PC-9 (cell line): ENCODE measurements around the gene REEP5. TPM values are rescaled to one million over a fixed set of nuclear protein-coding genes. Genes with fewer than 3 reads are reported as not detected.

Experiments used
- BruUV-seq: library from RNA; stranded (reverse); fragments of 400-500 nt; replicated peaks from 2 replicates; lab custom pipeline; 2021; lab: Mats Ljungman, UMichigan
- CTCF ChIA-PET: fragments of 300-600 bp; sonication (Branson Sonifier 250); formaldehyde crosslinking; loops from one replicate; lab custom pipeline; 2022; ENCODE audit warnings: antibody characterized with exemption; lab: Charles Lee
- POLR2A ChIA-PET: fragments of 300-600 bp; sonication (Branson Sonifier 250); formaldehyde crosslinking; loops from one replicate; lab custom pipeline; 2022; ENCODE audit warnings: antibody characterized with exemption; ENCODE audit not compliant: unreplicated experiment; lab: Charles Lee
- DNase-seq, 2 experiments: peaks; one replicate each; pipeline versions ENCODE4 v3.0.0 to v3.0.0-alpha.2; 2015 to 2022; ENCODE audit warnings: mixed read lengths in 1 of 2
- H2AFZ ChIP-seq: fragments of 200-600 bp; sonication (generic); 2 replicates; pipeline ENCODE4 v1.8.1; 2017; ENCODE audit warnings: antibody characterized with exemption
- H3F3A ChIP-seq: fragments of 200-600 bp; sonication (generic); 2 replicates; pipeline ENCODE4 v1.8.1; 2017; ENCODE audit warnings: antibody characterized with exemption, mild to moderate bottlenecking, low read depth; ENCODE audit not compliant: insufficient read depth
- H3K27ac ChIP-seq: fragments of 200-600 bp; sonication (generic); 2 replicates; pipeline ENCODE4 v1.6.1; 2016; ENCODE audit warnings: mixed run types
- H3K27me3 ChIP-seq: fragments of 200-600 bp; sonication (generic); 2 replicates; pipeline ENCODE4 v1.6.1; 2016; ENCODE audit warnings: low read depth, mixed run types; ENCODE audit not compliant: insufficient read depth
- H3K36me3 ChIP-seq: fragments of 200-600 bp; sonication (generic); 2 replicates; pipeline ENCODE4 v1.6.1; 2016; ENCODE audit warnings: low read depth, mixed run types
- H3K4me1 ChIP-seq: fragments of 200-600 bp; sonication (generic); replicated peaks from 2 replicates; pipeline ENCODE4 v1.6.1; 2016; ENCODE audit warnings: mixed run types; ENCODE audit not compliant: insufficient read depth
- H3K4me2 ChIP-seq: fragments of 200-600 bp; sonication (generic); 2 replicates; pipeline ENCODE4 v1.6.1; 2017; ENCODE audit warnings: mixed run types
- H3K4me3 ChIP-seq: fragments of 200-600 bp; sonication (generic); 2 replicates; pipeline ENCODE4 v1.6.1; 2016; ENCODE audit warnings: mixed run types
- H3K79me2 ChIP-seq: fragments of 200-600 bp; sonication (generic); 2 replicates; pipeline ENCODE4 v1.6.1; 2017; ENCODE audit warnings: low read depth, mixed run types
- H3K9me2 ChIP-seq: fragments of 200-600 bp; sonication (generic); 2 replicates; pipeline ENCODE4 v1.8.1; 2017; ENCODE audit warnings: mild to moderate bottlenecking; ENCODE audit not compliant: insufficient read depth
- H3K9me3 ChIP-seq: fragments of 200-600 bp; sonication (generic); 2 replicates; pipeline ENCODE4 v1.8.1; 2016; ENCODE audit warnings: low read depth; ENCODE audit not compliant: insufficient read depth
- H4K20me1 ChIP-seq: fragments of 200-600 bp; sonication (generic); 2 replicates; pipeline ENCODE4 v1.8.1; 2017; ENCODE audit not compliant: insufficient read depth
- EZH2 ChIP-seq: fragments of 200-600 bp; sonication (generic); IDR thresholded peaks from 2 replicates; pipeline ENCODE4 v1.8.0; 2017; ENCODE audit warnings: antibody characterized with exemption, low read depth
- intact Hi-C: fragments of 100-400 bp; cut with micrococcal nuclease; formaldehyde crosslinking; loops from one replicate; pipeline ENCODE4 v1.10.0; 2022; ENCODE audit not compliant: unreplicated experiment
- total RNA-seq: library from RNA; stranded (reverse); gene quantifications from 2 replicates; pipeline ENCODE4 v1.2.3, GENCODE V29; 2021
- TF ChIP-seq, protein P1 (sequence below): fragments of 200-600 bp; sonication (generic); conservative IDR thresholded peaks from 2 replicates; pipeline ENCODE4 v1.6.1; 2017; ENCODE audit warnings: mixed run types, antibody characterized with exemption, mild to moderate bottlenecking, moderate library complexity

Gene REEP5
- total RNA-seq, 1 experiment from 2014 or later, result 45.2 TPM

DNA sequence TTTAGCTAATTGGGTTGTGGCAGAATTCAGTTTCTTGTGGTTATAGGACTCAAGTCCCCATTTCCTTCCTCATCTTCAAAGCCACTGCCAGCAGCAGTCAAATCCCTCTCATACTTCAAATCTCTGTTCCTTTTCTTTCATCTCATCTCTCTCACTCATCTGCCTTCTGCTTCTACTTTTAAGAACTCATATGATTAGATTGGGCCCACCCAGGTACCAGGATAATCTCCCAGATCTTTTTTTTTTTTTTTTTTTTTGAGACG, 8.0 kb upstream of the REEP5 start:
- H2AFZ ChIP-seq, result no peak overlapping the region
- ChIA-PET CTCF (no interaction called here), POLR2A (no interaction called here)
- H3K27me3 ChIP-seq, result no peaks in the 10 kb centered on the region
- no TSS peak for BruUV-seq
- H3K9me3 ChIP-seq, result no peaks in the 10 kb centered on the region
- TF ChIP-seq EZH2, result no peak
- TF ChIP-seq, protein P1, sequence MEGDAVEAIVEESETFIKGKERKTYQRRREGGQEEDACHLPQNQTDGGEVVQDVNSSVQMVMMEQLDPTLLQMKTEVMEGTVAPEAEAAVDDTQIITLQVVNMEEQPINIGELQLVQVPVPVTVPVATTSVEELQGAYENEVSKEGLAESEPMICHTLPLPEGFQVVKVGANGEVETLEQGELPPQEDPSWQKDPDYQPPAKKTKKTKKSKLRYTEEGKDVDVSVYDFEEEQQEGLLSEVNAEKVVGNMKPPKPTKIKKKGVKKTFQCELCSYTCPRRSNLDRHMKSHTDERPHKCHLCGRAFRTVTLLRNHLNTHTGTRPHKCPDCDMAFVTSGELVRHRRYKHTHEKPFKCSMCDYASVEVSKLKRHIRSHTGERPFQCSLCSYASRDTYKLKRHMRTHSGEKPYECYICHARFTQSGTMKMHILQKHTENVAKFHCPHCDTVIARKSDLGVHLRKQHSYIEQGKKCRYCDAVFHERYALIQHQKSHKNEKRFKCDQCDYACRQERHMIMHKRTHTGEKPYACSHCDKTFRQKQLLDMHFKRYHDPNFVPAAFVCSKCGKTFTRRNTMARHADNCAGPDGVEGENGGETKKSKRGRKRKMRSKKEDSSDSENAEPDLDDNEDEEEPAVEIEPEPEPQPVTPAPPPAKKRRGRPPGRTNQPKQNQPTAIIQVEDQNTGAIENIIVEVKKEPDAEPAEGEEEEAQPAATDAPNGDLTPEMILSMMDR, result no peak
- intact Hi-C loops, result no loop called here
- H3K79me2 ChIP-seq, result no peaks in the 10 kb centered on the region
- H3K4me2 ChIP-seq, result no peak overlapping the region
- peaks cover 3% of the 10 kb centered on the region; the same call in 1 of the 2 replicates for H3F3A ChIP-seq
- no peaks in the 10 kb centered on the region for H3K9me2 ChIP-seq
- H4K20me1 ChIP-seq, result no peaks in the 10 kb centered on the region
- DNase-seq, result no peak
- no peak overlapping the region for H3K27ac ChIP-seq
- no peak overlapping the region for H3K4me3 ChIP-seq
- no peaks in the 10 kb centered on the region for H3K36me3 ChIP-seq
- H3K4me1 ChIP-seq, result 0 out of 2 replicates have a peak, but pooled peaks cover 5% of the 10 kb centered on the region

DNA sequence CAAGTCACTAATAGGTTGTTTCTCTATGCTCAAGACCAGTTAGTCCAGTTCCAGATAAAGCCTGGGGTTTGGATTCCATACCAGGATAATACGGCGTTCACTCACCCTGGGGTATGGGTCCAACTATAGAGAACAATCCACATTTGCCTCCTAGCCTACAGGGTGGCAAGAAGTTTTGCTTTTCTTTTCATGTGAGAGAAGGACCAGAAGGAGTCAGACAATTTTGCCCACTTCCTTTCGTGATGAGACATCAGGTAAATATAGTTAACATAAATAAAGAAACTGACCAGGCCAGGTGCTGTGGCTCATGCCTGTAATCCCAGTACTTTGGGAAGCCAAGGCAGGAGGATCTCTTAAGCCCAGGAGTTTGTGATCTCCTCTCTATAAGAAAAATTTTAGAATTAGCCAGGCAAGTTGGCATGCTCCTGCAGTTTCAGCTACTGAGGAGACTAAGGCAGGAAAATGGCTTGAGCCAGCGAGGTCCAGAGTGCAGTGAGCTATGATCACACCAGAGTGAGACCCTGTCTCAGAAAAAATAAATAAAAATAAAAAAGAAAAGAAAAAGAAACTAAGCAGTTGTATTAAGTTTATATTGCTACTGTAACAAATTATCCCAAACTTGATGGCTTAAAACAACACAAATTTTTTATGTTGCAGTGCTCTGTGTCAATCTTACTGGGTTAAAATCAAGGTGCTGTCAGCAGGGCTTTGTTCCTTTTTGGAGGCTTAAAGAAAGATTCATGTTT, 7.5 kb upstream of the REEP5 start:
- Histone ChIP-seq H3K4me1 (0 out of 2 replicates have a peak, but pooled peaks cover 5% of the 10 kb centered on the region), H3K27ac (no peak overlapping the region), H3K9me3 (no peaks in the 10 kb centered on the region), H2AFZ (no peak overlapping the region), H3K79me2 (no peaks in the 10 kb centered on the region), H3K4me3 (no peak overlapping the region), H3K27me3 (no peaks in the 10 kb centered on the region), H3F3A (peaks cover 3% of the 10 kb centered on the region; the same call in 1 of the 2 replicates), H4K20me1 (no peaks in the 10 kb centered on the region), H3K9me2 (no peaks in the 10 kb centered on the region), H3K4me2 (no peak overlapping the region), H3K36me3 (no peaks in the 10 kb centered on the region)
- POLR2A ChIA-PET, result no interaction called here
- no TSS peak for BruUV-seq
- TF ChIP-seq EZH2, result no peak
- TF ChIP-seq, protein P1, result no peak
- CTCF ChIA-PET, result no interaction called here
- intact Hi-C loops, result no loop called here
- no peak for DNase-seq

DNA sequence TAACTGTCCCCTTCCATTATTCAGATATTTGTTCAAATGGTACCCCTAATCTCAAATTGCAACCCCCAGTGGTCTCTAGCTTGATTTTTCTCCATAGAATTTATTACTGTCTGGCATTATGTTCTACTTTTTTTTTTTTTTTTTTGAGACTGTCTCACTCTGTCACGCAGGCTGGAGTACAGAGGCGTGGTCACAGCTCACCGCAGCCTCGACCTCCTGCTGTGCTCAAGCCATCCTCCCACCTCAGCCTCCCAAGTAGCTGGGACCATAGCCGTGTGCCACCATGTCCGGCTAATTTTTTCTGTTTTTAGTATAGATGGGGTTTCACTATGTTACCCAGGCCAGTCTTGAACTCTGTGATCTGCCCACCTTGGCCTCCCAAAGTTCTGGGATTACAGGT, 2.0 kb upstream of the REEP5 start:
- Histone ChIP-seq H4K20me1 (no peaks in the 10 kb centered on the region), H3K9me3 (no peaks in the 10 kb centered on the region), H2AFZ (no peak overlapping the region), H3K4me1 (peaks cover 7% of the 10 kb centered on the region; the same call in 1 of the 2 replicates), H3K9me2 (no peaks in the 10 kb centered on the region), H3F3A (peaks cover 7% of the 10 kb centered on the region; the same call in 1 of the 2 replicates), H3K4me2 (no peak overlapping the region), H3K4me3 (no peak overlapping the region), H3K79me2 (peaks cover 23% of the 10 kb centered on the region), H3K36me3 (no peaks in the 10 kb centered on the region), H3K27me3 (no peaks in the 10 kb centered on the region), H3K27ac (no peak overlapping the region)
- no TSS peak for BruUV-seq
- POLR2A ChIA-PET, result no interaction called here
- no peak for DNase-seq
- intact Hi-C loops, result loop anchor here (5.0 kb wide), 1 partner anchor 762 kb away; no protein-coding TSS in a partner anchor
- no peak for TF ChIP-seq EZH2
- TF ChIP-seq, protein P1, result no peak
- CTCF ChIA-PET, result no interaction called here
